ENCODE data around the gene SLC16A12. TPM values are rescaled to one million over a fixed set of nuclear protein-coding genes. Genes with fewer than 3 reads are reported as not detected.

The SLC16A12 gene
- total RNA-seq, 1 experiment from 2014 or later: 0.77 TPM

GRCh38 chr10:89471110-89471809 lies 64.1 kb downstream of the SLC16A12 start:
- TF ChIP-seq CTCF (conservative IDR thresholded peaks at IDR 0.05): no peak
- H3K18ac ChIP-seq (ENCODE audit: insufficient read length, low read depth, low read length): no peak overlapping the region
- no peak overlapping the region for H2AK5ac ChIP-seq (ENCODE audit: insufficient read length, low read length)
- H3K23ac ChIP-seq (ENCODE audit: insufficient read length, low read depth, low read length): no peak overlapping the region
- H2BK20ac ChIP-seq (ENCODE audit: low read depth, low read length, poor library complexity, severe bottlenecking): no peak overlapping the region
- no peak overlapping the region for H3K27ac ChIP-seq (ENCODE audit: insufficient read length, low read depth, low read length)
- no peaks in the 10 kb centered on the region for H3K79me1 ChIP-seq (ENCODE audit: insufficient read depth, low read depth, low read length, poor library complexity, severe bottlenecking)
- H4K91ac ChIP-seq (ENCODE audit: insufficient read length, low read depth, low read length): no peak overlapping the region
- H3K4me1 ChIP-seq (ENCODE audit: insufficient read depth, low read length): no peaks in the 10 kb centered on the region
- H3K56ac ChIP-seq (ENCODE audit: insufficient read length, low read depth, low read length): no peak overlapping the region
- H3K27me3 ChIP-seq (ENCODE audit: insufficient read depth, low read length): no peaks in the 10 kb centered on the region
- H3K36me3 Mint-ChIP-seq (ENCODE audit: insufficient read depth in 1 of 3, low read depth in 3 of 3): no peaks in the 10 kb centered on the region
- no peak overlapping the region for H3K4me3 Mint-ChIP-seq
- no peaks in the 10 kb centered on the region for H4K20me1 ChIP-seq (ENCODE audit: control insufficient read depth, insufficient read depth, insufficient read length)
- H2BK5ac ChIP-seq (ENCODE audit: insufficient read length, low read length): no peak overlapping the region
- no peak overlapping the region; a peak in 1 of 7 replicates for H3K27ac Mint-ChIP-seq
- H2BK15ac ChIP-seq (ENCODE audit: low read depth, low read length): no peak overlapping the region
- peaks cover 19 to 22% of the 10 kb centered on the region in 2 experiments for H3K4me1 Mint-ChIP-seq
- no peak overlapping the region for H3K14ac ChIP-seq (ENCODE audit: insufficient read depth, low read length)
- H2AFZ ChIP-seq (ENCODE audit: low read length): no peak overlapping the region
- H2BK120ac ChIP-seq (ENCODE audit: low read depth, low read length, poor library complexity, severe bottlenecking): no peak overlapping the region
- no CpG with 5 or more reads among the region's 1 CpG for WGBS (ENCODE audit: extremely low coverage, insufficient read length, low lambda C conversion rate)
- H3K4me2 ChIP-seq (ENCODE audit: insufficient read depth, insufficient read length, low read length): no peak overlapping the region
- H2BK12ac ChIP-seq (ENCODE audit: insufficient read length, low read depth, low read length): no peak overlapping the region
- no peak for DNase-seq
- H3K27me3 Mint-ChIP-seq (ENCODE audit: low read depth): no peaks in the 10 kb centered on the region
- no peak overlapping the region for H4K8ac ChIP-seq (replicated peaks; ENCODE audit: insufficient read length, low read depth, low read length)
- no peak overlapping the region for H4K5ac ChIP-seq (ENCODE audit: insufficient read length, low read depth, low read length)
- H3K79me2 ChIP-seq (ENCODE audit: insufficient read depth, low read length): no peaks in the 10 kb centered on the region
- H3T11ph ChIP-seq (ENCODE audit: low read length): no peak overlapping the region
- no peaks in the 10 kb centered on the region for H3K9me3 ChIP-seq (ENCODE audit: control insufficient read depth, low read depth, low read length)
- no peak overlapping the region for H3K4ac ChIP-seq (ENCODE audit: low read depth, low read length)
- no peaks in the 10 kb centered on the region for H3K9me3 Mint-ChIP-seq
- H3K23me2 ChIP-seq (ENCODE audit: insufficient read length, low read depth, low read length, poor library complexity, severe bottlenecking): no peaks in the 10 kb centered on the region
- H3K9ac ChIP-seq (ENCODE audit: extremely low read depth, insufficient read length, low read length): no peak overlapping the region

All from H9 (cell line).